ENCODE results near the gene STK32A.

DNA sequence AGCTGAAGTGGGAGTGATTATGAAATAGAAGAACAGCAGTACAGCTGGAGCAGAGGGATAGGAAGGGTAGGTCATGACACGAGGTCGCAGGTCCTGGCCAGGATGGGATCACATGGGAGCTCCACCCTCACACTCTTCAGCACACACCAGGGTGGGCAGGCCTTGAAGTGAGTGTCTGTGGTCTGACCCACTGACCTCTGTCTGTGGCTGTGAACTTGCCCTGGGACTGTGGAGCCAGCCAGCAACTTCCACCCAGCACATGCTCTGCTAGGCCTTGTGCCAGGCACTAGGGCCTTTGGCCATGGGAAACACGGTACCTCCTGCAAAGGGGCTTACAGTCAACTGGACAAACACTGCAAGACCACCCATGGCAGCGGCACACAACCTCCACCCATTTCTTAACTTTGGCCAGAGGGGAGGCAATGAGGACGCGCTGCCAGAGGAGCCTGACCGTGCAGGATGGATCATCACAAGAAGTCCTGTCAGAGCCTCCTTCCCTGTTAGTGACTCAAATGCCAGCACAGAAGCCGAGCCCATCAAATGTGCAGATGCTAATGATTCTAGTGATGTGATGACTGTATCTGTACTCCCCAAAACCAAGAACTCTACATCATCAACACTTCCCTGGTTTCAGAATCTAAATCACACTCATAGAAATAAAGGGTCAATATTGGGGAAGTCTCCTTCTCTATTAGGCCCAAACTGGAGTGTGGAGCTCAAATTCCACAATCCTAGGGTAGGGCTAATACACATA lies 161.4 kb downstream of the STK32A start:
- TF ChIP-seq, protein P1, sequence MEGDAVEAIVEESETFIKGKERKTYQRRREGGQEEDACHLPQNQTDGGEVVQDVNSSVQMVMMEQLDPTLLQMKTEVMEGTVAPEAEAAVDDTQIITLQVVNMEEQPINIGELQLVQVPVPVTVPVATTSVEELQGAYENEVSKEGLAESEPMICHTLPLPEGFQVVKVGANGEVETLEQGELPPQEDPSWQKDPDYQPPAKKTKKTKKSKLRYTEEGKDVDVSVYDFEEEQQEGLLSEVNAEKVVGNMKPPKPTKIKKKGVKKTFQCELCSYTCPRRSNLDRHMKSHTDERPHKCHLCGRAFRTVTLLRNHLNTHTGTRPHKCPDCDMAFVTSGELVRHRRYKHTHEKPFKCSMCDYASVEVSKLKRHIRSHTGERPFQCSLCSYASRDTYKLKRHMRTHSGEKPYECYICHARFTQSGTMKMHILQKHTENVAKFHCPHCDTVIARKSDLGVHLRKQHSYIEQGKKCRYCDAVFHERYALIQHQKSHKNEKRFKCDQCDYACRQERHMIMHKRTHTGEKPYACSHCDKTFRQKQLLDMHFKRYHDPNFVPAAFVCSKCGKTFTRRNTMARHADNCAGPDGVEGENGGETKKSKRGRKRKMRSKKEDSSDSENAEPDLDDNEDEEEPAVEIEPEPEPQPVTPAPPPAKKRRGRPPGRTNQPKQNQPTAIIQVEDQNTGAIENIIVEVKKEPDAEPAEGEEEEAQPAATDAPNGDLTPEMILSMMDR (IDR thresholded peaks at IDR 0.05): no peak
- no peak for TF ChIP-seq EZH2 (IDR thresholded peaks at IDR 0.05; ENCODE audit: borderline replicate concordance, insufficient read depth, low read depth, low read length, poor library complexity, severe bottlenecking)
